Mesodermal cell (in vitro differentiated cells): ENCODE results near the gene MED27.

ENCODE experiments used
- H3K27ac ChIP-seq: 2 replicates; pipeline ENCODE4 v1.7.0; 2013; ENCODE audit warnings: mild to moderate bottlenecking, low read depth, low read length, moderate library complexity; ENCODE audit not compliant: severe bottlenecking
- H3K36me3 ChIP-seq: 2 replicates; pipeline ENCODE4 v1.7.1; 2013; ENCODE audit warnings: mild to moderate bottlenecking, low read length, moderate library complexity; ENCODE audit not compliant: control insufficient read depth, insufficient read depth
- H3K4me1 ChIP-seq: one replicate; pipeline ENCODE4 v1.7.1; 2013; ENCODE audit warnings: mild to moderate bottlenecking, low read length; ENCODE audit not compliant: insufficient read depth, control insufficient read depth, poor library complexity, severe bottlenecking
- H3K4me3 ChIP-seq: 2 replicates; pipeline ENCODE4 v1.7.0; 2013; ENCODE audit warnings: low read length, control low read depth, mild to moderate bottlenecking; ENCODE audit not compliant: insufficient read depth, poor library complexity, severe bottlenecking; ENCODE audit errors: extremely low read depth
- H3K9me3 ChIP-seq: 2 replicates; pipeline ENCODE4 v1.7.1; 2013; ENCODE audit warnings: mild to moderate bottlenecking, low read length, moderate library complexity; ENCODE audit not compliant: control insufficient read depth
- WGBS, 2 experiments: methylation state at CpG; one replicate each; pipeline ENCODE4 v1.1.5; 2013; ENCODE audit warnings: missing lambda C conversion rate in 2 of 2; ENCODE audit not compliant: insufficient coverage in 2 of 2; 5-methylcytosine and 5-hydroxymethylcytosine counted together

MED27 gene

GRCh38 chr9:131892162-131892707 lies 187.4 kb downstream of the MED27 start:
- H3K9me3 ChIP-seq = no peaks in the 10 kb centered on the region
- 96 to 98% methylated on average over 4 of the region's 5 CpGs for WGBS, 2 experiments
- peaks cover 7% of the 10 kb centered on the region for H3K36me3 ChIP-seq
- no peaks in the 10 kb centered on the region for H3K4me1 ChIP-seq
- no peak overlapping the region for H3K27ac ChIP-seq
- no peak overlapping the region for H3K4me3 ChIP-seq

- no peaks in the 10 kb centered on the region for H3K4me1 ChIP-seq
- no peaks in the 10 kb centered on the region for H3K9me3 ChIP-seq
- 89 to 95% methylated on average over 8 of the region's 8 CpGs for WGBS, 2 experiments
- H3K36me3 ChIP-seq = peaks cover 7% of the 10 kb centered on the region
- H3K4me3 ChIP-seq = no peak overlapping the region
- H3K27ac ChIP-seq = no peak overlapping the region
Measured at GRCh38 chr9:131891598-131891997, 188.1 kb downstream of the MED27 start.

- Histone ChIP-seq H3K4me1 (no peaks in the 10 kb centered on the region), H3K4me3 (no peak overlapping the region), H3K27ac (no peak overlapping the region), H3K36me3 (peaks cover 7% of the 10 kb centered on the region), H3K9me3 (no peaks in the 10 kb centered on the region)
- WGBS, 2 experiments = 57 to 64% methylated on average over 10 of the region's 11 CpGs
Measured at GRCh38 chr9:131889437-131890251, 190.0 kb downstream of the MED27 start.

GRCh38 chr9:131888923-131889322 lies 190.7 kb downstream of the MED27 start:
- Histone ChIP-seq H3K27ac (no peak overlapping the region), H3K4me1 (no peaks in the 10 kb centered on the region), H3K36me3 (peaks cover 7% of the 10 kb centered on the region), H3K9me3 (no peaks in the 10 kb centered on the region), H3K4me3 (no peak overlapping the region)
- WGBS, 2 experiments = 83% methylated on average over 1 of the region's 2 CpGs; no CpG with 5 or more reads in 1 of the 2 experiments

- no peaks in the 10 kb centered on the region for H3K9me3 ChIP-seq
- no peak overlapping the region for H3K27ac ChIP-seq
- H3K4me1 ChIP-seq = no peaks in the 10 kb centered on the region
- 92 to 100% methylated on average over 1 to 2 of the region's 2 CpGs for WGBS, 2 experiments
- peaks cover 5% of the 10 kb centered on the region for H3K36me3 ChIP-seq
- H3K4me3 ChIP-seq = no peak overlapping the region
Measured at GRCh38 chr9:131887680-131888079, 192.0 kb downstream of the MED27 start.

GRCh38 chr9:131886826-131887225 lies 192.8 kb downstream of the MED27 start:
- WGBS, 2 experiments = 83 to 88% methylated on average over 1 to 2 of the region's 2 CpGs
- Histone ChIP-seq H3K9me3 (no peaks in the 10 kb centered on the region), H3K4me3 (no peak overlapping the region), H3K4me1 (no peaks in the 10 kb centered on the region), H3K36me3 (peaks cover 4% of the 10 kb centered on the region), H3K27ac (no peak overlapping the region)

GRCh38 chr9:131885144-131885609 lies 194.5 kb downstream of the MED27 start:
- 92 to 100% methylated on average over 1 to 2 of the region's 6 CpGs for WGBS, 2 experiments
- Histone ChIP-seq H3K4me3 (no peak overlapping the region), H3K36me3 (no peaks in the 10 kb centered on the region), H3K27ac (no peak overlapping the region), H3K4me1 (no peaks in the 10 kb centered on the region), H3K9me3 (no peaks in the 10 kb centered on the region)

- WGBS, 2 experiments = 69 to 71% methylated on average over 1 of the region's 1 CpG
- Histone ChIP-seq H3K36me3 (no peaks in the 10 kb centered on the region), H3K27ac (no peak overlapping the region), H3K4me1 (no peaks in the 10 kb centered on the region), H3K4me3 (no peak overlapping the region), H3K9me3 (no peaks in the 10 kb centered on the region)
Measured at GRCh38 chr9:131884222-131884621, 195.4 kb downstream of the MED27 start.

GRCh38 chr9:131880833-131881583 lies 198.7 kb downstream of the MED27 start:
- H3K9me3 ChIP-seq = no peaks in the 10 kb centered on the region
- H3K27ac ChIP-seq = no peak overlapping the region
- WGBS, 2 experiments = no CpG with 5 or more reads among the region's 4 CpGs
- H3K36me3 ChIP-seq = no peaks in the 10 kb centered on the region
- no peaks in the 10 kb centered on the region for H3K4me1 ChIP-seq
- no peak overlapping the region for H3K4me3 ChIP-seq

- no peaks in the 10 kb centered on the region for H3K4me1 ChIP-seq
- no peak overlapping the region for H3K27ac ChIP-seq
- H3K9me3 ChIP-seq = no peaks in the 10 kb centered on the region
- WGBS, 2 experiments = 92 to 95% methylated on average over 8 to 9 of the region's 13 CpGs
- no peaks in the 10 kb centered on the region for H3K36me3 ChIP-seq
- H3K4me3 ChIP-seq = no peak overlapping the region
Measured at GRCh38 chr9:131879911-131880290, 199.8 kb downstream of the MED27 start.
